B cell (primary cell): Measurements from ENCODE around the gene OVOL3. TPM values are rescaled to one million over a fixed set of nuclear protein-coding genes. Genes with fewer than 3 reads are reported as not detected.

Experiments used
- ATAC-seq: fragments of 200-7000 bp; cut with Tn5 transposase; one replicate; pipeline ENCODE4 v1.10.0; 2021; ENCODE audit warnings: low read depth, mild to moderate bottlenecking, moderate number of reproducible peaks, moderate library complexity
- CTCF ChIA-PET: fragments of 350-600 bp; sonication (Branson Sonifier 250); formaldehyde crosslinking; loops from one replicate; lab custom pipeline; 2021; ENCODE audit warnings: antibody characterized with exemption, inconsistent platforms; lab: Charles Lee
- POLR2A ChIA-PET: fragments of 350-600 bp; sonication (Branson Sonifier 250); formaldehyde crosslinking; loops from one replicate; lab custom pipeline; 2021; ENCODE audit warnings: antibody characterized with exemption; lab: Charles Lee
- DNase-seq: peaks from one replicate; pipeline ENCODE4 v3.0.0; 2013
- H2AFZ ChIP-seq: 2 replicates; pipeline ENCODE4 v1.6.1; 2012; ENCODE audit warnings: mild to moderate bottlenecking, low read depth, low read length; ENCODE audit not compliant: insufficient read depth, poor library complexity, severe bottlenecking
- H3K27ac ChIP-seq, 2 donors: 1 replicate in 1 of 2; 2 replicates in 1 of 2; pipeline ENCODE4 v1.5.1; 2012 to 2013; ENCODE audit warnings: low read length in 2 of 2, mild to moderate bottlenecking in 2 of 2, moderate library complexity in 1 of 2
- H3K27me3 ChIP-seq, 4 experiments: fragments of 200-600 bp in 1 of 4; sonication (generic) in 1 of 4; replicated peaks in 1 of 4; 1 replicate in 2 of 4; 2 replicates in 2 of 4; pipeline versions ENCODE4 v1.6.1 to v1.7.0; 2013 to 2016; ENCODE audit warnings: low read length in 3 of 4, mild to moderate bottlenecking in 2 of 4, mixed read lengths in 1 of 4, moderate library complexity in 1 of 4; ENCODE audit not compliant: insufficient read depth in 4 of 4, control insufficient read depth in 3 of 4; ENCODE audit errors: control extremely low read depth in 1 of 4
- H3K36me3 ChIP-seq, 2 experiments: replicated peaks in 1 of 2; 1 replicate in 1 of 2; 2 replicates in 1 of 2; pipeline versions ENCODE4 v1.6.1 to v1.7.1; 2013; ENCODE audit warnings: low read length in 1 of 2; ENCODE audit not compliant: insufficient read depth in 2 of 2, control insufficient read depth in 1 of 2; ENCODE audit errors: control extremely low read depth in 1 of 2, extremely low read depth in 1 of 2
- H3K4me1 ChIP-seq, 2 donors: fragments of 200-600 bp in 1 of 2; sonication (generic) in 1 of 2; 1 replicate in 1 of 2; 2 replicates in 1 of 2; pipeline versions ENCODE4 v1.5.1 to v1.6.1; 2013 to 2017; ENCODE audit warnings: low read length in 2 of 2; ENCODE audit not compliant: control insufficient read depth in 2 of 2, insufficient read depth in 2 of 2
- H3K4me2 ChIP-seq: replicated peaks from 2 replicates; pipeline ENCODE3; 2012; ENCODE audit warnings: mild to moderate bottlenecking, low read depth, low read length; ENCODE audit not compliant: poor library complexity, severe bottlenecking
- H3K4me3 ChIP-seq, 5 experiments: fragments of 200-600 bp in 1 of 5; sonication (generic) in 1 of 5; 1 replicate in 3 of 5; 2 replicates in 2 of 5; pipeline versions ENCODE4 v1.5.1 to v1.7.0; 2011 to 2016; ENCODE audit warnings: low read length in 4 of 5, mild to moderate bottlenecking in 4 of 5, low read depth in 2 of 5, control low read depth in 1 of 5, moderate library complexity in 1 of 5; ENCODE audit not compliant: insufficient read depth in 1 of 5; ENCODE audit errors: control extremely low read depth in 1 of 5, extremely low read depth in 1 of 5
- H3K79me2 ChIP-seq: fragments of 200-600 bp; sonication (generic); one replicate; pipeline ENCODE4 v1.6.0; 2016; ENCODE audit warnings: low read length; ENCODE audit not compliant: control insufficient read depth, insufficient read depth
- H3K9ac ChIP-seq: fragments of 200-600 bp; sonication (generic); 2 replicates; pipeline ENCODE4 v1.6.1; 2017; ENCODE audit warnings: mild to moderate bottlenecking, low read length, moderate library complexity
- H3K9me3 ChIP-seq, 3 donors: one replicate each; pipeline versions ENCODE4 v1.6.1 to v1.7.1; 2013; ENCODE audit warnings: low read length in 2 of 3; ENCODE audit not compliant: control insufficient read depth in 2 of 3, insufficient read depth in 1 of 3; ENCODE audit errors: control extremely low read depth in 1 of 3
- H4K20me1 ChIP-seq: 2 replicates; pipeline ENCODE4 v1.6.0; 2012; ENCODE audit warnings: mild to moderate bottlenecking, low read length; ENCODE audit not compliant: insufficient read depth, control insufficient read depth, poor library complexity, severe bottlenecking
- H3K27ac Mint-ChIP-seq: one replicate; pipeline ENCODE4 v1.8.0; 2021; ENCODE audit warnings: mixed read lengths
- H3K27me3 Mint-ChIP-seq: one replicate; pipeline ENCODE4 v1.8.0; 2021; ENCODE audit warnings: mixed read lengths
- H3K4me1 Mint-ChIP-seq: one replicate; pipeline ENCODE4 v1.8.0; 2021; ENCODE audit warnings: mixed read lengths
- H3K4me3 Mint-ChIP-seq: one replicate; pipeline ENCODE4 v1.8.0; 2021; ENCODE audit warnings: mixed read lengths
- H3K9me3 Mint-ChIP-seq: one replicate; pipeline ENCODE4 v1.8.0; 2022; ENCODE audit warnings: mixed read lengths; ENCODE audit not compliant: insufficient read depth
- EZH2 ChIP-seq: IDR thresholded peaks from 2 replicates; pipeline ENCODE4 v1.6.1; 2012; ENCODE audit warnings: borderline replicate concordance, low read depth, mild to moderate bottlenecking, moderate library complexity, low read length; ENCODE audit not compliant: insufficient read depth, poor library complexity, severe bottlenecking
- WGBS: methylation state at CpG from one replicate; pipeline ENCODE4 v1.1.5; 2013; ENCODE audit warnings: missing lambda C conversion rate; ENCODE audit not compliant: insufficient coverage; 5-methylcytosine and 5-hydroxymethylcytosine counted together
- intact Hi-C: fragments of 100-400 bp; cut with micrococcal nuclease; formaldehyde crosslinking; loops from one replicate; pipeline ENCODE4 v1.10.0; 2022
- polyA plus RNA-seq: library from polyadenylated mRNA; depleted of rRNA; stranded (reverse); fragments of >200 nt; gene quantifications from 2 replicates; pipeline ENCODE4 v1.2.3, GENCODE V29; 2012
- total RNA-seq, 2 donors: library from RNA; stranded (reverse); fragments of 120-200 nt in 1 of 2; gene quantifications; 1 replicate in 1 of 2; 2 replicates in 1 of 2; pipeline versions ENCODE4 v1.2.3 to v1.2.4, GENCODE V29; 2013 to 2022
- TF ChIP-seq, protein P1 (sequence below): fragments of 200-600 bp; IDR thresholded peaks from one replicate; pipeline ENCODE4 v1.8.0; 2022; ENCODE audit warnings: antibody characterized with exemption, mild to moderate bottlenecking

The OVOL3 gene
- total and polyA plus RNA-seq, 2 donors (not counting 1 experiment from before 2014, with no cell fraction given) = not detected

- Histone ChIP-seq H3K36me3 (peaks cover 0 to 33% of the 10 kb centered on the region in 2 experiments), H3K4me2 (no peak overlapping the region), H3K4me1 (peaks cover 4 to 14% of the 10 kb centered on the region in 2 donors), H3K4me3 (no peak overlapping the region), H3K79me2 (peaks cover 26% of the 10 kb centered on the region), H4K20me1 (peaks cover 27% of the 10 kb centered on the region), H2AFZ (no peak overlapping the region), H3K27me3 (no peaks in the 10 kb centered on the region), H3K9ac (no peak overlapping the region), H3K27ac (no peak overlapping the region), H3K9me3 (peaks cover 0 to 5% (median 0%) of the 10 kb centered on the region in 3 donors)
- no peaks in the 10 kb centered on the region for H3K27me3 Mint-ChIP-seq
- H3K4me1 Mint-ChIP-seq = peaks cover 14% of the 10 kb centered on the region
- H3K9me3 Mint-ChIP-seq = no peaks in the 10 kb centered on the region
- TF ChIP-seq EZH2 = no peak
- TF ChIP-seq, protein P1, sequence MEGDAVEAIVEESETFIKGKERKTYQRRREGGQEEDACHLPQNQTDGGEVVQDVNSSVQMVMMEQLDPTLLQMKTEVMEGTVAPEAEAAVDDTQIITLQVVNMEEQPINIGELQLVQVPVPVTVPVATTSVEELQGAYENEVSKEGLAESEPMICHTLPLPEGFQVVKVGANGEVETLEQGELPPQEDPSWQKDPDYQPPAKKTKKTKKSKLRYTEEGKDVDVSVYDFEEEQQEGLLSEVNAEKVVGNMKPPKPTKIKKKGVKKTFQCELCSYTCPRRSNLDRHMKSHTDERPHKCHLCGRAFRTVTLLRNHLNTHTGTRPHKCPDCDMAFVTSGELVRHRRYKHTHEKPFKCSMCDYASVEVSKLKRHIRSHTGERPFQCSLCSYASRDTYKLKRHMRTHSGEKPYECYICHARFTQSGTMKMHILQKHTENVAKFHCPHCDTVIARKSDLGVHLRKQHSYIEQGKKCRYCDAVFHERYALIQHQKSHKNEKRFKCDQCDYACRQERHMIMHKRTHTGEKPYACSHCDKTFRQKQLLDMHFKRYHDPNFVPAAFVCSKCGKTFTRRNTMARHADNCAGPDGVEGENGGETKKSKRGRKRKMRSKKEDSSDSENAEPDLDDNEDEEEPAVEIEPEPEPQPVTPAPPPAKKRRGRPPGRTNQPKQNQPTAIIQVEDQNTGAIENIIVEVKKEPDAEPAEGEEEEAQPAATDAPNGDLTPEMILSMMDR = no peak
- intact Hi-C loops = no loop called here
- 94% methylated on average over 8 of the region's 14 CpGs for WGBS
- H3K27ac Mint-ChIP-seq = peak overlapping the region; percentile 20
- no peak for DNase-seq
- ATAC-seq = no peak
- POLR2A ChIA-PET = interaction anchor here (0.5 kb wide), 1 partner anchor 414 kb away, joined by 3 read pairs; no protein-coding TSS in a partner anchor
- CTCF ChIA-PET = interaction anchor here (1.1 kb wide), 1 partner anchor 27 kb away, joined by 3 read pairs; no protein-coding TSS in a partner anchor
- peak overlapping the region; percentile 96 for H3K4me3 Mint-ChIP-seq
These were observed 31.1 kb downstream of the OVOL3 start for GRCh38 chr19:36142046-36142445.

- Histone ChIP-seq H3K27me3 (no peaks in the 10 kb centered on the region), H3K4me1 (peaks cover 4 to 14% of the 10 kb centered on the region in 2 donors), H3K4me3 (no peak overlapping the region), H3K79me2 (peaks cover 26% of the 10 kb centered on the region), H2AFZ (no peak overlapping the region), H3K36me3 (peaks cover 0 to 36% of the 10 kb centered on the region in 2 experiments), H4K20me1 (peaks cover 27% of the 10 kb centered on the region), H3K4me2 (no peak overlapping the region), H3K9me3 (peaks cover 0 to 5% (median 0%) of the 10 kb centered on the region in 3 donors), H3K27ac (no peak overlapping the region), H3K9ac (no peak overlapping the region)
- ChIA-PET POLR2A (no interaction called here), CTCF (interaction anchor here (1.1 to 2.3 kb wide), 2 partner anchors 12 to 27 kb away, joined by 3 to 9 read pairs; no protein-coding TSS in a partner anchor)
- ATAC-seq (no peak), DNase-seq (no peak)
- WGBS = 98% methylated on average over 9 of the region's 9 CpGs
- TF ChIP-seq, protein P1 = no peak
- TF ChIP-seq EZH2 = no peak
- Mint-ChIP-seq H3K27me3 (no peaks in the 10 kb centered on the region), H3K4me1 (peaks cover 14% of the 10 kb centered on the region), H3K27ac (peak overlapping the region; percentile 63), H3K4me3 (no peak overlapping the region), H3K9me3 (no peaks in the 10 kb centered on the region)
- intact Hi-C loops = no loop called here
These were observed 31.6 kb downstream of the OVOL3 start for GRCh38 chr19:36142496-36142895.
